Measurements from ENCODE around the gene MAP4K4. TPM values are rescaled to one million over a fixed set of nuclear protein-coding genes. Genes with fewer than 3 reads are reported as not detected.

MAP4K4 gene
- total and polyA plus RNA-seq, 2 experiments from 2014 or later = 59.1 to 84.4 TPM

GRCh38 chr2:101823347-101823791 is 125.9 kb downstream of the MAP4K4 start:
- H3K4me1 ChIP-seq (ENCODE audit: insufficient read depth) = peaks cover 59% of the 10 kb centered on the region
- H3K4me2 ChIP-seq = peak overlapping the region; percentile 6
- H4K20me1 ChIP-seq (ENCODE audit: insufficient read depth, poor library complexity, severe bottlenecking) = peaks cover 30% of the 10 kb centered on the region
- no peaks in the 10 kb centered on the region for H3K36me3 ChIP-seq (replicated peaks; ENCODE audit: insufficient read depth, low read depth)
- TF ChIP-seq EZH2 (IDR thresholded peaks at IDR 0.05; ENCODE audit: borderline replicate concordance) (no peak), EZH2phosphoT487 (IDR thresholded peaks at IDR 0.05; ENCODE audit: low read depth, severe bottlenecking, unreplicated experiment) (no peak), CTCF (IDR thresholded peaks at IDR 0.05; ENCODE audit: poor library complexity) (peak; percentile 58)
- H3K27ac ChIP-seq = peak overlapping the region; percentile 43
- no peak overlapping the region for H2AFZ ChIP-seq
- no peak overlapping the region for H3K4me3 ChIP-seq
- peaks cover 78% of the 10 kb centered on the region for H3K79me2 ChIP-seq
- 58% methylated on average over 14 of the region's 14 CpGs for WGBS (ENCODE audit: low lambda C conversion rate, missing lambda C conversion rate)
- H3K9me2 ChIP-seq (replicated peaks; ENCODE audit: insufficient read depth) = no peaks in the 10 kb centered on the region
- no peaks in the 10 kb centered on the region for H3K9me3 ChIP-seq (ENCODE audit: low read depth)
- H3K27me3 ChIP-seq = no peaks in the 10 kb centered on the region
- DNase-seq (ENCODE audit: low spot score) = peak; percentile 75

- Histone ChIP-seq H4K20me1 (ENCODE audit: insufficient read depth, poor library complexity, severe bottlenecking) (peaks cover 30% of the 10 kb centered on the region), H3K9me3 (ENCODE audit: low read depth) (no peaks in the 10 kb centered on the region), H3K27me3 (no peaks in the 10 kb centered on the region), H3K4me2 (no peak overlapping the region), H3K4me1 (ENCODE audit: insufficient read depth) (peaks cover 59% of the 10 kb centered on the region), H3K27ac (no peak overlapping the region), H3K9me2 (replicated peaks; ENCODE audit: insufficient read depth) (no peaks in the 10 kb centered on the region), H3K79me2 (peaks cover 77% of the 10 kb centered on the region), H3K36me3 (replicated peaks; ENCODE audit: insufficient read depth, low read depth) (no peaks in the 10 kb centered on the region), H3K4me3 (no peak overlapping the region), H2AFZ (no peak overlapping the region)
- no peak for DNase-seq (ENCODE audit: low spot score)
- no peak for TF ChIP-seq EZH2 (IDR thresholded peaks at IDR 0.05; ENCODE audit: borderline replicate concordance)
- TF ChIP-seq CTCF (IDR thresholded peaks at IDR 0.05; ENCODE audit: poor library complexity) = no peak
- TF ChIP-seq EZH2phosphoT487 (IDR thresholded peaks at IDR 0.05; ENCODE audit: low read depth, severe bottlenecking, unreplicated experiment) = no peak
- 89% methylated on average over 3 of the region's 4 CpGs for WGBS (ENCODE audit: low lambda C conversion rate, missing lambda C conversion rate)
Observed at GRCh38 chr2:101823859-101824258, 126.4 kb downstream of the MAP4K4 start.

- Histone ChIP-seq H2AFZ (no peak overlapping the region), H3K36me3 (replicated peaks; ENCODE audit: insufficient read depth, low read depth) (no peaks in the 10 kb centered on the region), H3K27me3 (no peaks in the 10 kb centered on the region), H3K4me1 (ENCODE audit: insufficient read depth) (peaks cover 54% of the 10 kb centered on the region), H4K20me1 (ENCODE audit: insufficient read depth, poor library complexity, severe bottlenecking) (peaks cover 16% of the 10 kb centered on the region), H3K79me2 (peaks cover 61% of the 10 kb centered on the region), H3K4me2 (peak overlapping the region; percentile 42), H3K9me3 (ENCODE audit: low read depth) (no peaks in the 10 kb centered on the region), H3K9me2 (replicated peaks; ENCODE audit: insufficient read depth) (no peaks in the 10 kb centered on the region), H3K4me3 (no peak overlapping the region), H3K27ac (peak overlapping the region; percentile 91)
- WGBS (ENCODE audit: low lambda C conversion rate, missing lambda C conversion rate) = 74% methylated on average over 2 of the region's 2 CpGs
- no peak for TF ChIP-seq EZH2 (IDR thresholded peaks at IDR 0.05; ENCODE audit: borderline replicate concordance)
- no peak for TF ChIP-seq CTCF (IDR thresholded peaks at IDR 0.05; ENCODE audit: poor library complexity)
- TF ChIP-seq EZH2phosphoT487 (IDR thresholded peaks at IDR 0.05; ENCODE audit: low read depth, severe bottlenecking, unreplicated experiment) = no peak
- no peak for DNase-seq (ENCODE audit: low spot score)
Observed at GRCh38 chr2:101826716-101827115, 129.2 kb downstream of the MAP4K4 start.
